Right ventricle myocardium inferior (tissue), 1 donor: ENCODE measurements around the gene MROH7. TPM values are rescaled to one million over a fixed set of nuclear protein-coding genes. Genes with fewer than 3 reads are reported as not detected.
"Not testable (repeated sequence)": the region's sequence is repeated elsewhere in the genome, so short reads cannot be mapped to it uniquely, and the experiment has no call there.

Source experiments
- ATAC-seq: fragments of 200-7000 bp; cut with Tn5 transposase; one replicate; pipeline ENCODE4 v1.9.1; 2020; ENCODE audit warnings: mild to moderate bottlenecking, moderate library complexity
- DNase-seq: peaks from one replicate; pipeline ENCODE4 v3.0.0; 2021; ENCODE audit errors: missing footprints
- intact Hi-C: fragments of 100-400 bp; cut with DNase I; formaldehyde crosslinking; loops from one replicate; pipeline ENCODE4 v1.11.0; 2022
- total RNA-seq: library from RNA; stranded (reverse); fragmentation: NEBNext Ultra II Directional; extraction: Animal tissue kit (Norgen Biotek cat#: 25700); gene quantifications from one replicate; pipeline ENCODE4 v1.2.1, GENCODE V29; 2021
- donor health status: DM: no; HTN: yes; CAD: no; lungs with severe emphysema.

MROH7 gene
- total RNA-seq, 1 donor from 2014 or later = 3.8 TPM

DNA sequence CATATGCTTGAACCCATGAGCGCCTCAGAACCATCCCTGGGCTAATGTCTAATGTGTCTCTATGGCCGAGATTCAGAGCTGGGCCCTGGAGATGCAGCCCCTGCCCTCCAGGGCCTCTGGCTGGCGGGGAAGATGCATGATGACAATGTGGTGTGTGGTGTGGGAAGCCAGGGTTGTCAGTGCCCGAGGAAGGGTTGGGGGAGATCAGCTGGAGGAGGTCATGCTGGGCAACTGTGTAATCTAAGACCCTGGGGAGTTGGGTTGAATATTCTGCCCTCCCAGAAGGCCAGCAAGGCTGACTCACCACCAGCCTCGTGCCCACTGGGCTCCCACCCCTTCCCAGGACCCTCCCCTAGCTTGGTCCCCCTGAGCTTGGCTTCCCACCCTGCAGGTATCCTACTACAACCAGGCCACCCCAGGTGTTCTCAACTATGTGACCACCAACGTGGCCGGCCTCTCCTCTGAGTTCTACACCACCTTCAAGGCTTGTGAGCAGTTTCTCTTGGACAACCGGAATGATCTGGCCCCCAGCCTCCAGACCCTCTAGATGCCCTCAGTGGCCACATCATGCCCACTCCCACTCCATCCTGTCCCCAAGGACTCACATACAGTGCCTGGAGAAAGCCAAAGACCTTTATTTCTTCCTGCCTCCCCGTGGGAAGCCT, 32.9 kb upstream of the MROH7 start:
- intact Hi-C loops = no loop called here
- ATAC-seq = no peak
- no peak for DNase-seq

DNA sequence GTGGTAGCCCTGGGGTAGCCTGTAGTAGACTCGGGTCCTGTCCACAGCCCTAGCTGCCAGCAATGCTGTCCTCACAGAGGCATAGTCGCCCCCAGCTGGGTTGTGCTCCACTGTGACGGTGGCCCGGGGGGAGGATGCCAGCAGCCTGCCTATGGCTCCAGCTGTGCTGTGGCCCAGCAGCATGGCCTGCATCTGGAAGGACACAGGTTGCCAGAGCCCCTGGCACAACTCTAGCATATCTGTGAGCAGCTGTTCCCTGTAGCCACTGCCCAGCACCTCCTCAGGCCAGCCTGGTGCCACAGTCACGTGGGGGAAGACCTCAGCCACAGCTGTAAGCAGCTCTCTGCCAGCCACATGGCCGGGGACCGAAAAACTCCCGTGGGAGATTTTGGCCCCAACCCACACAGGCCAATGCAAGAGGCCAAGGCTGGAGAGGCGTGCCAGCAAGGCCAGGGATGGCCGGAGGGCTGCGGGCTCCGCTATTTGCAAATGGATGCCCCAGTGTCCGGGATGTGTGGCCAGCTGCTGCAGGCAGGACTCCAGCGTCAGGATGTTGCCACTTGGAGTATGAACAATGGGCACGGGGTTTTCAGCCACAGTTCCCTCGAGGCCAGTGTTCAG, 32.2 kb upstream of the MROH7 start:
- DNase-seq = no peak
- intact Hi-C loops = no loop called here
- ATAC-seq = peak; percentile 10

DNA sequence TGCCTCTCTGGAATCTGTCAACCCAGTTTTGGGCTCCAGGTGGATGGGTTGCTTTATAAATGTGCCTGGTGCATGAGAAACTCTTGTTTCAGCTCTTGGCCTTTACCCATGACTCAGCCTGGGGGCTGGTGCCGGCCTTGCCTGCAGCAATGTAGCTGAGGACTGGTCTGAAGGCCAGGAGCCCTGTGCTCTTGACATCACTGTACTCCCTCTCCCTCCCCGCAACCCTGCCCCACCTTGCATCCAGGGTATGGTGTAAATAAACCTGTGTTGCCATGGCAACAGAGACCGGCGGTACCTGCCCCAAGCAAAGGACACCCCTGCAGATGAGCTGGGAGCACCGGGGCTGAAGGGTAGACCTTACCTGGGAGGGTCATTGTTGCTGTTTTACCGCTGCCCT, 31.5 kb upstream of the MROH7 start:
- ATAC-seq (no peak), DNase-seq (no peak)

DNA sequence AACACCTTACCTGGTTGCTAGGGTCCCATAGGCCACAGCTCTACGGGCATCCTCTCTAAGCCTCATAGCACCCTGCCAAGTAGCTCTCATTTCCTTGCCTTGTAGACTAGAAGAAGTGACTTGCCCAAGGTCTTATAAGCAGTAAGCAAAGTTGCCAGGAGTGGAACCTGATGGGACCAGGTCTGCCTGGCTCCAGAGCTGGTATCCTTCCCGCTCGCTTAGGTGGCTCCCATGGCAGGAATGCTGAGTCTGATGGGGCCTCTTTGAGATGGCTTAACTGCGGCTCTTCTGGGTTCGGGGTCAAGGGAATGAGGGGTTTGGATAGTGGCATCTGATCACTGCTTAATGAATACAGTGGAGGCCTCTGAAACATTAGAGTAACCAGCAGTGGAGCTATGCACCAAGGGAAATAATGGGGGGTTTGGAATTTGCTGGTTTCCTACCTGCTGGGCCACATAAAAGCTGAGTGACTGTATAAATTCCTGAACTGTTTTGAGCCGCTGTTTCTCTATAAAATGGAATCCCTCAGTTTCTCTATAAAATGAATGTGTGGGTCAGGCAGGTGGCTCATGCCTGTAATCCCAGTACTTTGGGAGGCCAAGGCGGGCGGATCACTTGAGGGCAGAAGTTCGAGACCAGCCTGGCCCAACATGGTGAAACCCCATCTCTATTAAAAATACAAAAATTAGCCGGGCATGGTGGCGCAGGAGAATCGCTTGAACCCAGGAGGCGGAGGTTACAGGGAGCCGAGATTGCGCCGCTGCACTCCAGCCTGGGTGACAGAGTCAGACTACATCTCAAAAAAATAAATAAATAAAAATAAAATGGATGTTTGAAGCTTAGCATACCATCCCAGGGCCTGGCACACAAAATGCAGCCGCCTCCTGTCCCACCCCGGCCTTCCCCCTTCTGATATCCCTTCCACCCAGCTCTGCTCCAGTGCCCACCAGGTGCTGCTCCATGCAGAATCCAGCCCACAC, 30.7 kb upstream of the MROH7 start:
- ATAC-seq (no peak), DNase-seq (no peak)
- intact Hi-C loops = no loop called here

More for the DNA sequence above, 31.5 kb upstream of the MROH7 start:
- intact Hi-C loops = no loop called here

DNA sequence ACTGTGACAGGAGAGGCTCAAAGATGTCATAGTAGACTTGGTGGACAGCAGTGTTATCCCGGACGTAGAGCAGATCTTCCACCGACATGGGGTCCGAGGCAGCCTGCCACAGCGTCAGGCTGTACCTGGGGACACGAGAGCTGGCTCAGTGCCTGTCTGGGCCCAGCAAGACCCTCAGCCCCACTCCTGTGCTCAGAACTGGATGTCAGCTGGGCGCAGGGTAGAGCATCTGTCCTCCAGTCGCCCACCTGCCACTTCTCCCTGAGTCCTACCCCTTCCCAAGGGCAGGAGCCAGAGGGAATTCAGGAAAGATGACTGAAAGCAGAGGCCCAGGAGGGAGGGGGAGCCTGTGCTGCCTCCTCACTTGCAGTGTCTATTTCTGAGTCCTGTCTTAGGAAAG, 30.0 kb upstream of the MROH7 start:
- ATAC-seq = no peak
- DNase-seq = no peak
- intact Hi-C loops = no loop called here

DNA sequence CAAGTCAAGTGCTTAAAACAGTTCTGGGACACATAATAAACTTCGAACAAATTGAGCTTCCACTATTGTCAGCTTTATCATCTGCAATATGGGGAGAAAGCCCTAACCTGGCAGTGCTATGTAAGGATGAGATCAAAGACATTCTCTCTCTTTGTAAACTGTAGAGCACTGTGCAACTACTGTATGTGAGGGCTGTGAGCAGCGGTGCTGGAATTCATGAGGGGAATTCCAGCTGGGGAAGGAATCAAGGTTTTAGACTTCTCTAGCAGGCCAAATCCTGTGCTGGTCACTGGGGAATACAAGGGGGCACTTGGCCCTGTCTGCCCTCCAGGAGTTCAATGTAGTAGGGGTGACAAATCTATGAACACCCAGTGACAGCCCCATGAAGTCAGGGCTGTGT, 27.6 kb upstream of the MROH7 start:
- ATAC-seq (no peak), DNase-seq (no peak)
- intact Hi-C loops = no loop called here

DNA sequence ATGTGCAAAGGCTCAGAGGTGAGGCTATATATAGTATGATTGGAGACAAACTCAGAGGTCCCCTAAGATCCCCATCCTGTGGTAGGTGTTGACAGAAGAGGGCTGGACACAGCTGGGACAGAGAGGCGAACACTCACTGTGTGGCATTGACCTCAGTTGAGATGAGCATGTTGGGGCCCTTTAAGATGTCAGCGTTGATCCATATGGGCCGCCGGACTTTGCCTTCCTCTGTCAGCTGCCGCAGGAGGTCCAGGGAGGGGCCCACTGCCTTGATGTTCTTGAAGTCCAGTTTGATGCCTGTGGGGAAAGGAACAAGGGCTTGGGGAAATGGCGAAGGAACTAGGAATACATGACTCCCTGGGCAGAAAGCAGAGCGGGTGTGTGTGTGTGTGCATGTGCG, 27.0 kb upstream of the MROH7 start:
- no peak for DNase-seq

DNA sequence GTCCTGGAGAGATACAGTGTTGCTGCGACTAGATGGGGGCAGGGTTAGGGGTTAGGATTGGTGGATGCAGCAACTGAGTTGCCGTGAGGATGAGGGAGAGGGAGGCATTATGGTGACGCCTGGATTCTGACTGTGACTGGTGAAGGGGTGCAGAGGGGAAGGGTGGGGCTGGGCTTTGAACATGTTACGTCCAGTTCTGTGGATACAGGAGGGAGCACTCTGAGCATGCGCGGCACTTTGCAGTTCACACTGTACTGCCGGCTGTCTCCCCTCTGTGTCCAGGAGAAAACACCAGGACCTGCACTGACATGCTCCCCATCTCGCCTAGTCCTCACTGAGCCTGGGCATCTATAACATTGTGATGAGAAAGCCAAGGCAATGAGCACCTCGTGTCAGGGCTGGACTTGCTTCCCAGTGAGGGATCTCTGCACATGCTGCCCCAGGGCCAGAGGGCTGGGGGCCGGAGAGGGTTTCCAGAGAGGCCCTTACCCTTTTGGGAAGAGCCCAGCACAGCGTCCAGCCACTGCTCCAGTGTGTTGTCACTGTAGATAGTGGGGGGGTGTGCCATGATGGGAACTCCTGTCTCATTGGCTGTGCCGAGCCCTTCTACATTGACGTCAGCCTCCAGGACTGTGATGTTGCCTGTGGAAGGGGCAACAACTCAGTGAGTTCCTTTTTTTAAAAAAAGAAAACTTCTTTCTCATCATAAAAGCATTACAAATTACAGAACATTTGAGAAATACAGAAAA, 25.9 kb upstream of the MROH7 start:
- DNase-seq (no peak), ATAC-seq (peak; percentile 29)
- intact Hi-C loops = no loop called here

More for the DNA sequence above, 27.0 kb upstream of the MROH7 start:
- no peak for ATAC-seq
- intact Hi-C loops = no loop called here

DNA sequence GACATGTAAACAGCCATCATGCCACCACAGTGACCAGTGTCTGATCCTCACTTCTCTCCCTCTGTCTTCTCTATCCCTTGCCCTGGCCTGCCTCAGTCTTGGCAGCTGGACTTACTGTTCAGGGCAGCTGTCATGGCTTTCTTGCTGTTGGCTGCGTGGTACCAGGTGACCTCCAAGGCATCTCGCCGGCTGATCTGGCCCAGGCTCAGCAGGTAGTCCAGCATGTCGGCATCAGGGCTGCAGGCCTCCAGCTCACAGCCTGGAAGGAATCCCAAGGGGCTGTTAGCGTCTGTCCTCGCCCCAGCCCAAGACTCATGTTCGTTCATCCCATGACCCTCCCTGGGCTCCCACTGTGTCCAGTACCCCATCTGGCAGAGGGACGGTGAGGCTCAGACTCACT, 21.8 kb upstream of the MROH7 start:
- intact Hi-C loops = no loop called here
- ATAC-seq (no peak), DNase-seq (no peak)

DNA sequence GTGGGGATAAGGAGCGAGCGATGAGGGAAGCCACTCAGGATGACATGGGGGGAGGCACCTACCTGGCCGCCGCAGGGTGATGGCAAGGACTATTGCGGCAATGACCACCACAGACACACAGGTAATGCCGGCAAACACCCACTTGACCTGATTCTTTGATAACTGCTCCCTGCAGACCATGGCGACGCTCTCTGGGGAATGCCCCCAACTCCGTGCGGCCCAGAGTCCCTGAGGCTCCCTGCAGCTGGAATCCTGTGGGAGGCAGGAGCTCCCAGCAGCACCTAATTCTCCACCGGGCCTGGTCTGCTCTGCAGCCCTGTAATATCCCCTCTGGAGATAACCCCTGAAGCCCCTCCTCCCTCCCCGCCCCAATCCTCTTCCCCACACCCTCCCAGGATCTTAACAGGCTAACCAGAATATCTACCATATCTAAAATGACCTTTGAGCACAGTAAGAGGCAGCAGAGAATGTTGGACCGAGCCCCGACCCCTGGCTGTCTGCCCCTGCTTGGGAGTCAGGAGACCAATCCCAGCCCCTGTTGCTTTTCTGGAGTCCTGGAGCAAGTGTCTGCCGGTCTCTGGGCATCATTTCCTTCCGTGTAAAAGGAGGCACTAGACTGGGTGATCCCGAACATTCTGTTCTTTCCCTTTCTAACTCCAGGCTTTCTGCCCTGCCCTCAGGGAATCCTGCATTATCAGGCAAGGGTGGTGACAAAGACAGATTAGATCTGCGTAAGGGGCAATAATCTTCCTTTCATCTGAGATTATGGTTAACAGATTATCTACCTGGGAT, 18.2 kb upstream of the MROH7 start, which contains the start of gene FAM151A:
Gene FAM151A (minus strand): TSS at position 310 of the 792 bp plus-strand sequence. CDS start 130 bp downstream, at position 180.
- ATAC-seq (peak; percentile 59), DNase-seq (no peak)
- intact Hi-C loops = no loop called here

DNA sequence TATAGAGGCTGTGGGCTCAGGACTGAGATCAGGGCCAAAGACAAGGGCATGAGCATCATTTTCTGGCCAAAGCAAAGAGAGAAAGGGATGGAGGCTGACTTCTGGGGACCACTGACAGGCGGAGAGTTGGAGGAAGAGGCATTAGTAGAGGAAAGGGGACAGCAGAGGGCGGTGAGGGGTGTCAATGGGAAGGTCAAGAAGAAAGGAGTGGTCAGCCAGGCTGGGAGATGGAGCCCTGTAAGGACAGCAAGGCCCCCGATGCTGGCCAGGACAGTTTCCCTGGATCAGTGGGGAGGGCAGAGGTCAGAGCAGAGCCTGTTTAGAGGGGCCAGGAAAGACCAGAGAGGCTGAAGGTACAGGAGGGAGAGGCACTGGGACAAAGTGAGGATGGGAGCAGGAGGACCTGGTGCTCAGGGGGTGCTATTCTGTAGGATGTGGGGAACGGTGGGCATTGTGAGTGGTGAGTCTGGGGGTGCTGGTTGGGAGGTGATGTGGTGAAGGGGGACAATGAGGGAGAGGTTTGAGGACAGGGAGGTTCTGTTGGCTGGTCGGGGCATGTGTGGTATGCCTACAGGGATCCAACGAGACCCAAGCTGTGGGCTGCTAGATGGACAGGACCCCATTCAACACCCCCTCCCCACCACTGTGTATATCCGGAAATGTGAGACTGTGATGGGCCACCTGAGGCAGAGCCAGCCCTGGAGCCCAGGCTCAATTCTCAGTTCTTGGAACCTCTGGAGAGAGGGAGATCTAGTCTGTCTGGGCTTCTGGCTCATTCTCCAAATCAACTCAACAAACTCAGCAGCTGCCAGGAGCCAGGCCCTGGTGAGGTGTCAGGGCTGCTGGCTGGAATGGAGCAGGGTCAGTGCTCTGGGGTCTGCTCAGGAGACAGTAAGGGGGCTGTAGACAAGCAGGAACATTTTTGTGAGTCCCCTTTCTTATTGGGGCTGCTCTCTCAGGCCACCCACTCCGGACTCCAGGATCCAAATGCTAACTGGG, 16.8 kb upstream of the MROH7 start:
- no peak for DNase-seq
- intact Hi-C loops = no loop called here
- ATAC-seq = peak; percentile 54

DNA sequence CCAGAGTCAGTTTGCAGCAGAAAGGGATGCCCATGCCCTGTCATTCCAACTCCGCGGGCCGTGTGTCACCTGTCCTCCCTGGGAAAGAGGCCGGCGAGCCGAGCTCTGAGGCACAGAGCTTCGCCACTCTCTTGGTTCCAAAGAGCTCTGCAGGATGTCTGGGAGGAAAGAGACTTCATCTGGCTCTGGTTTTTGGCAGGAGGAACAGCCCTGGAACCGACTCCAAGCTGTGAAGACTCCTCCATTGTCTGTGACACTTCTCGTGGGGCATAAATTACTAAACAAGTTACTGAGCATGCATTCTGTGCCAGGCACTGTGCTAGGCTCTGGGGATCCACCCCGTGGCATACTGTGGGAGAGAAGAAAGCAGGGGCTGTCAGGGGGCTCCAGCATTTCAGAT, 14.4 kb upstream of the MROH7 start:
- intact Hi-C loops = no loop called here
- DNase-seq = no peak
- no peak for ATAC-seq

DNA sequence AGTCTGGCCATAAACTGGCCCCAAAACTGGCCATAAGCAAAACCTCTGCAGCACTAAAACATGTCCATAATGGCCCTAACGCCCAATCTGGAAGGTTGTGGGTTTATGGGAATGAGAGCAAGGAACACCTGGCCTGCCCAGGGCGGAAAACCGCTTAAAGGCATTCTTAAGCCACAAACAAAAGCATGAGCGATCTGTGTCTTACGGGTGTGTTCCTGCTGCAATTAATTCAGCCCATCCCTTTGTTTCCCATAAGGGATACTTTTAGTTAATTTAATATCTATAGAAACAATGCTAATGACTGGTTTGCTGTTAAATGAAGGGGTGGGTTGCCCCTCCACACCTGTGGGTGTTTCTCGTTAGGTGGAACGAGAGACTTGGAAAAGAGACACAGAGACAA, 5.8 kb upstream of the MROH7 start:
- DNase-seq, intact Hi-C loops: not testable (repeated sequence)

DNA sequence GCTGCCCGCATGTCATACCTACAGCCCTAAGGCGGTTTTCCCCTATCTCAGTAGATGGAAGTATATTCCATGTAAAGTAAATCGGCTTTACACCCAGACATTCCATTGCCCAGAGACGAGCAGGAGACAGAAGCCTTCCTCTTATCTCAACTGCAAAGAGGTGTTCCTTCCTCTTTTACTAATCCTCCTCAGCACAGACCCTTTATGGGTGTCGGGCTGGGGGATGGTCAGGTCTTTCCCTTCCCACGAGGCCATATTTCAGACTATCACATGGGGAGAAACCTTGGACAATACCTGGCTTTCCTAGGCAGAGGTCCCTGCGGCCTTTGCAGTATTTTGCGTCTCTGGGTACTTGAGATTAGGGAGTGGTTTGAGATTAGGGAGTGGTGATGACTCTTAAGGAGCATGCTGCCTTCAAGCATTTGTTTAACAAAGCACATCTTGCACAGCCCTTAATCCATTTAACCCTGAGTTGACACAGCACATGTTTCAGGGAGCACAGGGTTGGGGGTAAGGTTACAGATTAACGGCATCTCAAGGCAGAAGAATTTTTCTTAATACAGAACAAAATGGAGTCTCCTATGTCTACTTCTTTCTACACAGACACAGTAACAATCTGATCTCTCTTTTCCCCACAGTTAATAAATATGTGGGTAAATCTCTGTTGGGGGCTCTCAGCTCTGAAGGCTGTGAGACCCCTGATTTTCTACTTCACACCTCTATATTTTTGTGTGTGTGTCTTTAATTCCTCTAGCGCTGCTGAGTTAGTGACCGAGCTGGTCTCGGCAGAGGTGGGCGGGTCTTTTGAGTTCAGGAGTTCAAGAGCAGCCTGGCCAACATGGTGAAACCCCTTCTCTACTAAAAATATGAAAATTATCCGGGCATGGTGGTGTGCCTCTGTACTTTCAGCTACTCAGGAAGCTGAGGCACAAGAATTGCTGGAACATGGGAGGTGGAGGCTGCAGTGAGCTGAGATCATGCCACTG, 4.8 kb upstream of the MROH7 start:
- ATAC-seq, intact Hi-C loops, DNase-seq: not testable (repeated sequence)

More for the DNA sequence above, 5.8 kb upstream of the MROH7 start:
- not testable (repeated sequence) for ATAC-seq

DNA sequence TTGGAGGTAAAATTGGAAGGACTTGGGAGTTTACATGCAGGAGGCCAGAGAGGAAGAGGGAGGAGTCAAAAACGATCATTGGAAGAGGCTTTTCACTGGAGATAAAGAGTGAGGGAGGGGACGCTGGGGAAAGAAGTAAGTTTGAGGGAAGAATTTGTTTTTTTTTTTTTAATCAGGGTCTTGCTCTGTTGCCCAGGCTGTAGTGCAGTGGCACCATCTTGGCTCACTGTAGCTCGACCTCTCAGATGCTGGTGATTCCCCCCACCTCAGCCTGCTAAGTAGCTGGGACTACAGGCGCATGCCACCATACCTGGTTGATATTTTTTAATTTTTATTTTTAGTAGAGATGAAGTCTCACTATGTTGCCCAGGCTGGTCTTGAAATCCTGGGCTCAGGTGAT, 1.2 kb upstream of the MROH7 start:
- intact Hi-C loops = no loop called here
- no peak for DNase-seq
- no peak for ATAC-seq

DNA sequence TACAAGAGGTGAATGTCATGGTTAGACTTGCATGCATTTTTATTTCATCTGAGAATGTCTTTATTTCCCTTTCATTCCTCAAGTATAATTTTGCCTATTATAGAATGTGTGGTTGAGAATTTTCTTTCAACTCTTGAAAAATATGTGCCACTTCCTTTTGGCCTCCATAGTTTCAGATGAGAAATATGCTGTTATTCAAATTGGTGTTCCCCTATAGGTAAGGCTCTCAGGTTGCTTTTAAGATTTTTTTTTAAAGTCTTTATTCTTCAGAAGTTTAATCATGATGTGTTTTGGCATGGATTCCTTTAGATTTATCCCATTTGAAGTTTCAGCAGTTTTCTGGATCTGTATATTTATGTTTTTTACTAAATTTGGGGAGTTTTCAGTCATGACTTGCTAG, 2.1 kb downstream of the MROH7 start:
- DNase-seq (no peak), ATAC-seq (no peak)
- intact Hi-C loops = no loop called here
